GM19372 (cell line): ENCODE data around the gene AQP11.

ENCODE experiments used
- ATAC-seq: cut with Tn5 transposase; IDR thresholded peaks from one replicate; pipeline ENCODE4 v1.9.1; 2021; ENCODE audit warnings: mild to moderate bottlenecking, low read depth, moderate library complexity; ENCODE audit not compliant: unreplicated experiment

The AQP11 gene

DNA sequence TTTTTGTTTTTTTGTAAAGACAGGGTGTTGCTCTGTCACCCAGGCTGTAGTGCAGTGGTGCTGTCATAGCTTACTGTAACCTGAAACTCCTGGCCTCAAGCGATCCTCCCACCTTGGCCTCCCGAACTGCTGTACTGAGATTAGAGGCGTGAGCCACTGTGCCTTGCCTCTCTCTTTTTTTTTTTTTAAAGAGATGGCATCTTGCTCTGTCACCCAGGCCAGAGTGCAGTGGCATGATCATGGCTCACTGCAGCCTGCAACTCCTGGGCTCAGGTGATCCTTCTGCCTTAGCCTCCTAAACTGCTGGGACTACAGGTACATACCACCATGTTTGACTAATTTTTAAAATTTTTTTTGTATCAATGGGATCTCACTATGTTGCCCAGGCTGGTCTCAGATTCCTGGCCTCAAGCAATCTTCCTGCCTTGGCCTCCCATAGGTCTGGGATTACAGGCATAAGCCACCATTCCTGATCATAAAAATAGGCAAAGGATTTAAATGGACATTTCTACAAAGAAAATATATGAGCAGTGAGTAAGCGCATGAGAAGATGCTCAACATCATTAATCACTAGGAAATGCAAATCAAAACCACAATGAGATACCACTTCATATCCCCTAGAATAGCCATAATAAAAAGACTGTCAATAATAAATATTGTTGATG is 65.1 kb downstream of the AQP11 start:
- ATAC-seq, result no peak

- ATAC-seq, result no peak
Measured at GRCh38 chr11:77656362-77656761, 66.6 kb downstream of the AQP11 start.

DNA sequence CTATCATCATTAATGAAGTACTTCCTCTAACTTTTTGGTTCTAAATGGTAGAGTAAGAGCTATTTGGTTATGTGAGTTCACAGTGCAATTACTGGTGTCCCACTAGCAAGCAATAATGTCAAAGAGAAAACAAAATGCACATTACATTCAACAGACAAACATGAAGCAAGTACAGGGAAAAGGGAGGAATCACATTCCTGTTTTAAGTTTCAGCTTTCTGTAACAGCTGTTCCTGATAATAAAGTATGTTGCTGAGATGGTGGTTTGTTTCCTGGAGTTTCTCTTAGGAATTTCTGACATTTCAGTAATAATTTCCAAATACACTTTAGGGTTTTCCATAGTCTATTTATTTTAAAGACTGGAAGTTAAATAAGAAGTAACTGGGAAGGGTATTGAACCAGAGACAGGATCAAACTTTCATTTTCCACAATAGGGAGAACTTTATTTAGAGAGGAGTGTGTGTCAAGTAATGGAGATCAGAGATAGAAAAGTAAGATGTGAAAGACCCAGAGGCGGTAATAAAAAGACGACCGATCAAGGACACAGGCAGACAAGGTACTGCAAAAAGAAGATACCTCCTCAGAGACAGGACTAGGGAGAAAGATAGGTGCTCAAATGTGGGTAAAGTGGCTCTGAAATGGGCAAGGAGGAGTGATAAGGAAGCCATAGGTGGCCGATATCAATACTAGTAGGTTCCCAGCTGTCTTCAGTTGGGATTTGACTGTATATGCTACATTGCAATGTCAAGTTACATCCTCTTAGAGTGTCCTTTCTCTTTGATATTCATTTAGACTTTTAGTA is 68.7 kb downstream of the AQP11 start:
- no peak for ATAC-seq
